GM19193 (cell line): ENCODE measurements around the gene COL18A1.

Experiments used
- POLR2A ChIP-seq: IDR thresholded peaks from 4 replicates; pipeline ENCODE4 v1.6.1; 2011; ENCODE audit not compliant: insufficient read depth, insufficient read length; ENCODE audit errors: extremely low read depth

Gene COL18A1

GRCh38 chr21:45421071-45421845, 16.3 kb downstream of the COL18A1 start:
- no peak for TF ChIP-seq POLR2A

- no peak for TF ChIP-seq POLR2A
Measured at GRCh38 chr21:45421846-45422775, 17.1 kb downstream of the COL18A1 start.

GRCh38 chr21:45423201-45423955, 18.4 kb downstream of the COL18A1 start:
- TF ChIP-seq POLR2A = no peak

GRCh38 chr21:45423968-45424853, 19.2 kb downstream of the COL18A1 start:
- TF ChIP-seq POLR2A = no peak

GRCh38 chr21:45424854-45425795, 20.2 kb downstream of the COL18A1 start:
- TF ChIP-seq POLR2A = no peak

GRCh38 chr21:45427331-45428271, 22.6 kb downstream of the COL18A1 start:
- TF ChIP-seq POLR2A = no peak

GRCh38 chr21:45428534-45428933, 23.6 kb downstream of the COL18A1 start:
- no peak for TF ChIP-seq POLR2A

GRCh38 chr21:45429221-45430175, 24.5 kb downstream of the COL18A1 start:
- no peak for TF ChIP-seq POLR2A

- no peak for TF ChIP-seq POLR2A
Measured at GRCh38 chr21:45430521-45431501, 25.8 kb downstream of the COL18A1 start.
